Fibroblast of skin of right quadriceps (primary cell): ENCODE data around the gene CTXND1.
"Not testable (repeated sequence)": the region's sequence is repeated elsewhere in the genome, so short reads cannot be mapped to it uniquely, and the experiment has no call there.

ENCODE experiments used
- DNase-seq: peaks from one replicate; pipeline ENCODE4 v3.0.0-alpha.2; 2013

The CTXND1 gene

GRCh38 chr15:80156176-80156720 is 95.8 kb downstream of the CTXND1 start:
- DNase-seq, result no peak

DNA sequence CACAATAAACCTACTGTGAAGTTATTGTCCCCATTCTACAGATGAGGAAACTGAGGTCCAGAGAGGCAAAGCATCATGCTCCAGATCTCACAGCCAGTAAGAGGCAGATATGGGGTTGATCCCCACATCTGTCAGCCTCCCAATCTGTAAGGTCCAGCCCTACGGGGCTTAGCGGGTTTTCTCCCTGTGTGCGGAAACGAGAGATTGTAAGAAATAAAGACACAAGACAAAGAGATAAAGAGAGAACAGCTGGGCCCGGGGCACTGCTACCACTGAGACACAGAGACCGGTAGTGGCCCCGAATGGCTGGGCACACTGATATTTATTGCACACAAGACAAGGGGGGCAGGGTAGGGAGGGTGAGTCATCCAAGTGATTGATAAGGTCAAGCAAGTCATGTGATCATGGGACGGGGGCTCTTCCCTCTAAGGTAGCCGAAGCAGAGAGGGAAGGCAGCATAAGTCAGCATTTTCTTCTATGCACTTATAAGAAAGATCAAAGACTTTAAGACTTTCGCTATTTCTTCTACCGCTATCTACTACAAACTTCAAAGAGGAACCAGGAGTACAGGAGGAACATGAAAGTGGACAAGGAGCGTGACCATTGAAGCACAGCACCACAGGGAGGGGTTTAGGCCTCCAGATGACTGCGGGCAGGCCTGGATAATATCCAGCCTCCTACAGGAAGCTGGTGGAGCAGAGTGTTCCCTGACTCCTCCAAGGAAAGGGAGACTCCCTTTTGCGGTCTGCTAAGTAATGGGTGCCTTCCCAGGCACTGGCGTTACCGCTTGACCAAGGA is 96.4 kb downstream of the CTXND1 start:
- DNase-seq, result not testable (repeated sequence)

GRCh38 chr15:80155001-80155377 is 97.0 kb downstream of the CTXND1 start:
- no peak for DNase-seq

DNA sequence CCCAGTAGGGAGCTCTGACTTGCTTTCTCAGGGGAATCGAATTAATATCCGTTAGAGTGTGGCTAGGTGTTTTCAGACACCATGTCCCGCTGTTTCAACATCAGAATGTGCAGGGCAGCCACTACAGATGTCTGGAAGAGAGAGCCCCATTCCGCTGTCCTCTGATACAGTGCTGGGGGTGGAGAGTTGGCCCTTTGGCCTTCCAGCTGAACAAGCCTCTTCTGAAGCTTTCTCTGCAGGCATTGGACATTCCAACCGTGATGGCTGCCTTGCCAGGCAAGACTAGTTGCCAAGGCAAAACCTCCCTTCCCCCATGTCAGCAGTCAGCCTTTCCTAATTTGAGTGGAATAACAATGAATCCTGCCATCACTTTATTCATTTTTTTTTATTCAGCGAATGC is 97.7 kb downstream of the CTXND1 start:
- no peak for DNase-seq

DNA sequence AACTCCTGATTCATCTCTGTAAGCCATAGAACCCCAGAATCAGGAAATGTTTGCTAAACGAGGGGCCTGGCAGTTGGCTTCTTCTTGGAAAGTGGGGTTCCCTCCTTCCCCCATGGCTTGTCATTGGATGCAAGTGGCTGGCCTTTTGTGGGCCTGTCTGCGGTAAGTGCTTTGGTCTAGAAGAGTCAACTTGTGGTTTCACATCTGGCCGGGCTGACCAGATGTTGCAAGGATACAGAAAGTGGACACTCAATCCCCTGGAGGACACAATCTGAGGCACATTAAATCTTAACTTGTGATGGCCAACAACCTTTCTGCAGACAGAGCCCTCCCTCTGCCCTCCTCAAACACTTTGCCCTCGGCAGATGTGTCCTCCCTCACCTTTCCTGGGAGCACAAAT is 98.1 kb downstream of the CTXND1 start:
- DNase-seq, result no peak

GRCh38 chr15:80152896-80153876 is 98.8 kb downstream of the CTXND1 start, which contains the start of gene FAH:
Gene FAH (plus strand): TSS chr15:80152999. CDS start chr15:80153055, 56 bp downstream.
- peak; percentile 43 for DNase-seq

GRCh38 chr15:80152180-80152895 is 99.7 kb downstream of the CTXND1 start:
- DNase-seq, result peak; percentile 94

DNA sequence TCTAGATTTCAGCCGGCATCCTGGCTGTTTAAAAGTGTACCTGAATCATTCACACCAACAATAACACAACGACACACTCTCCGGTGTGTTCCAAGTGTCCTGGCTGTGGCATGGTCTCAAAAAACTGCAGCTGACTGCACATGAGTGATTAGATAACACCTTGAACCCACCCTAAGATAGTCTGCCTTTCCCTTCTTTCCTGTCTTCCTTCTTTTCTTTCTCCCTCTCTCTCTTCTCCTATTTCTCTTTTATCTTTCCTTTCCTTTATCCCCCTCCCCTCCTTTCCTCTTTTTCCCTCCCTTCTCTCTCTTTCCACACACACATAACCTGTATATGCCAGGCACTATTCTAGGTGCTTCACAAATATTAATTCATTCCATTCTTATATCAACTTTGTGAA is 100.4 kb downstream of the CTXND1 start:
- no peak for DNase-seq

DNA sequence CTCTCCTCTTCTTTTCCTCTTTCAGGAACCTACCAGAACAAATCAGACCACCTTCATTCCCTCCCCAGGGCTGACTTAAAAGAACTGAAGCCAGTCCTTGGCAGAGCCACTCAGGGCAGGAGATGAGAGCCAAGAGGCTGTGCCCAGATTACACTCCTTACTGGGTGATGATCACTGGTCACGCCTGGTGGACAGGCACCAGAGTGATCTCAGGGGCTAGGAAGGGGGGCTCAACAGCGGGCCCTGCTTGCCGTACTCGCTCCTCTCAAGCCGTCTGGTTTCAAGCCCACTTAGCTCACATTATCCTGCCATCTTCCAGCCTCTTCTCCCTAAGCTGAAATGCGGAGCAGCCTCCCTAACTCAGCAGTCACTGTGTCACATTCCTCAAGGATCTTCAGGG is 100.9 kb downstream of the CTXND1 start:
- no peak for DNase-seq
